ENCODE data around the gene C11orf98. TPM values are rescaled to one million over a fixed set of nuclear protein-coding genes. Genes with fewer than 3 reads are reported as not detected.
A peak's percentile ranks its signal among the peaks of the same experiment; 100 is the strongest.
"Not testable (repeated sequence)": the region's sequence is repeated elsewhere in the genome, so short reads cannot be mapped to it uniquely, and the experiment has no call there.

The C11orf98 gene
- polyA plus RNA-seq, 1 experiment: 38.8 TPM

- no peaks in the 10 kb centered on the region for H3K9me3 ChIP-seq (ENCODE audit: control insufficient read depth, insufficient read depth, low read length)
- DNase-seq (ENCODE audit: low read depth, low spot score): no peak
- POLR2A ChIA-PET: interaction anchor here (0.6 kb wide), 1 partner anchor 153 kb away, joined by 3 read pairs; no protein-coding TSS in a partner anchor
- TF ChIP-seq CTCF (IDR thresholded peaks at IDR 0.05; ENCODE audit: low read depth, low read length): no peak
- H3K4me3 ChIP-seq (ENCODE audit: low read depth, low read length): no peak overlapping the region
- CTCF ChIA-PET: interaction anchor here (2.8 kb wide), 1 partner anchor 8 kb away, joined by 22 read pairs; no protein-coding TSS in a partner anchor
- H3K27ac ChIP-seq (ENCODE audit: low read depth, low read length): no peak overlapping the region
- no peaks in the 10 kb centered on the region for H3K27me3 ChIP-seq (ENCODE audit: control insufficient read depth, insufficient read depth, low read length)
Measured at GRCh38 chr11:62702246-62702645, 37.2 kb upstream of the C11orf98 start.

- DNase-seq (ENCODE audit: low read depth, low spot score): peak; percentile 55
- no peak overlapping the region for H3K27ac ChIP-seq (ENCODE audit: low read depth, low read length)
- peak; percentile 90 for TF ChIP-seq CTCF (IDR thresholded peaks at IDR 0.05; ENCODE audit: low read depth, low read length)
- H3K4me3 ChIP-seq (ENCODE audit: low read depth, low read length): no peak overlapping the region
- CTCF ChIA-PET: interaction anchor here (0.7 to 4.3 kb wide), 15 partner anchors 9 to 319 kb away, joined by 3 to 36 read pairs (median 5); partner anchors contain the start of genes C11orf98 and CSKMT
- POLR2A ChIA-PET: interaction anchor here (0.6 to 2.7 kb wide), 7 partner anchors 11 to 73 kb away, joined by 3 to 21 read pairs (median 4); partner anchors contain the start of genes B3GAT3, C11orf98, CSKMT and HNRNPUL2
- H3K27me3 ChIP-seq (ENCODE audit: control insufficient read depth, insufficient read depth, low read length): no peaks in the 10 kb centered on the region
- no peaks in the 10 kb centered on the region for H3K9me3 ChIP-seq (ENCODE audit: control insufficient read depth, insufficient read depth, low read length)
Measured at GRCh38 chr11:62694455-62695167, 29.6 kb upstream of the C11orf98 start.

GRCh38 chr11:62693624-62694023 lies 28.6 kb upstream of the C11orf98 start:
- DNase-seq (ENCODE audit: low read depth, low spot score); H3K9me3 ChIP-seq (ENCODE audit: control insufficient read depth, insufficient read depth, low read length); H3K27ac ChIP-seq (ENCODE audit: low read depth, low read length); H3K4me3 ChIP-seq (ENCODE audit: low read depth, low read length); H3K27me3 ChIP-seq (ENCODE audit: control insufficient read depth, insufficient read depth, low read length): not testable (repeated sequence)
- ChIA-PET POLR2A (interaction anchor here (2.7 kb wide), 1 partner anchor 28 kb away, joined by 21 read pairs; the partner anchor contains the start of genes C11orf98 and CSKMT), CTCF (interaction anchor here (0.6 to 4.3 kb wide), 14 partner anchors 8 to 312 kb away, joined by 3 to 36 read pairs (median 5); partner anchors contain the start of genes C11orf98 and CSKMT)

- peak; percentile 85 for DNase-seq (ENCODE audit: low read depth, low spot score)
- ChIA-PET CTCF (interaction anchor here (0.5 to 2.7 kb wide), 6 partner anchors 9 to 313 kb away, joined by 3 to 31 read pairs (median 4); partner anchors contain the start of gene LBHD1), POLR2A (interaction anchor here (0.5 to 3.4 kb wide), 21 partner anchors 9 to 862 kb away, joined by 3 to 35 read pairs (median 7); partner anchors contain the start of genes B3GAT3, C11orf98, CSKMT and EEF1G)
- H3K9me3 ChIP-seq (ENCODE audit: control insufficient read depth, insufficient read depth, low read length): no peaks in the 10 kb centered on the region
- peak within 1 kb of the TSS; percentile 92 for H3K27ac ChIP-seq (ENCODE audit: low read depth, low read length)
- H3K4me3 ChIP-seq (ENCODE audit: low read depth, low read length): peak within 1 kb of the TSS; percentile 48
- no peaks in the 10 kb centered on the region for H3K27me3 ChIP-seq (ENCODE audit: control insufficient read depth, insufficient read depth, low read length)
- TF ChIP-seq CTCF (IDR thresholded peaks at IDR 0.05; ENCODE audit: low read depth, low read length): no peak
Measured at GRCh38 chr11:62689421-62690183, 24.6 kb upstream of the C11orf98 start, which contains the start of gene LRRN4CL. Gene LRRN4CL, minus strand, starts transcription at chr11:62689530. Its CDS starts 1,022 bp downstream, at chr11:62688508.

GRCh38 chr11:62688491-62688890 lies 23.5 kb upstream of the C11orf98 start:
- POLR2A ChIA-PET: interaction anchor here (1.3 to 3.4 kb wide), 9 partner anchors 7 to 153 kb away, joined by 5 to 35 read pairs (median 13); partner anchors contain the start of genes C11orf98, CSKMT, INTS5 and LBHD1
- DNase-seq (ENCODE audit: low read depth, low spot score): no peak
- peak overlapping the region; percentile 92 for H3K27ac ChIP-seq (ENCODE audit: low read depth, low read length)

More at GRCh38 chr11:62688491-62688890, 23.5 kb upstream of the C11orf98 start:
- CTCF ChIA-PET: interaction anchor here (2.7 kb wide), 1 partner anchor 8 kb away, joined by 31 read pairs; no protein-coding TSS in a partner anchor
- Histone ChIP-seq H3K4me3 (ENCODE audit: low read depth, low read length) (peak overlapping the region; percentile 10; the same call in 1 of the 2 replicates), H3K27me3 (ENCODE audit: control insufficient read depth, insufficient read depth, low read length) (no peaks in the 10 kb centered on the region), H3K9me3 (ENCODE audit: control insufficient read depth, insufficient read depth, low read length) (no peaks in the 10 kb centered on the region)
- TF ChIP-seq CTCF (IDR thresholded peaks at IDR 0.05; ENCODE audit: low read depth, low read length): no peak

Measured in AG04450 (cell line).